Subcutaneous abdominal adipose tissue (tissue), 5 donors: ENCODE measurements around the gene MACROD2.

Source experiments
- H3K27ac ChIP-seq: one replicate; pipeline ENCODE4 v1.7.0; 2013; ENCODE audit warnings: low read depth, mild to moderate bottlenecking, inconsistent platforms, low read length, moderate library complexity
- H3K27me3 ChIP-seq, 5 donors: one replicate each; pipeline ENCODE4 v1.7.0; 2013; ENCODE audit warnings: low read length in 5 of 5, inconsistent platforms in 1 of 5; ENCODE audit not compliant: control insufficient read depth in 5 of 5, insufficient read depth in 4 of 5
- H3K36me3 ChIP-seq, 5 donors: one replicate each; pipeline ENCODE4 v1.7.0; 2013; ENCODE audit warnings: low read length in 5 of 5; ENCODE audit not compliant: control insufficient read depth in 5 of 5, insufficient read depth in 5 of 5
- H3K4me1 ChIP-seq, 5 donors: one replicate each; pipeline ENCODE4 v1.7.0; 2013; ENCODE audit warnings: low read length in 5 of 5, mild to moderate bottlenecking in 3 of 5, moderate library complexity in 1 of 5; ENCODE audit not compliant: control insufficient read depth in 5 of 5, insufficient read depth in 5 of 5
- H3K4me3 ChIP-seq, 5 donors: one replicate each; pipeline ENCODE4 v1.7.0; 2013; ENCODE audit warnings: low read length in 5 of 5, low read depth in 1 of 5
- H3K9ac ChIP-seq, 5 donors: one replicate each; pipeline ENCODE4 v1.7.0; 2013; ENCODE audit warnings: low read length in 5 of 5, mild to moderate bottlenecking in 4 of 5, moderate library complexity in 3 of 5
- H3K9me3 ChIP-seq, 5 donors: one replicate each; pipeline ENCODE4 v1.7.0; 2013; ENCODE audit warnings: low read length in 5 of 5; ENCODE audit not compliant: control insufficient read depth in 5 of 5
- donor health status: healthy.
- donor health status: healthy.
- donor health status: healthy.
- donor health status: healthy.
- donor health status: healthy.

The MACROD2 gene

GRCh38 chr20:14744723-14745122 lies 749.4 kb downstream of the MACROD2 start:
- no peak overlapping the region for H3K27ac ChIP-seq
- no peaks in the 10 kb centered on the region for H3K36me3 ChIP-seq
- no peak overlapping the region for H3K4me3 ChIP-seq
- H3K4me1 ChIP-seq = no peaks in the 10 kb centered on the region
- H3K9me3 ChIP-seq = no peaks in the 10 kb centered on the region
- H3K27me3 ChIP-seq = no peaks in the 10 kb centered on the region
- H3K9ac ChIP-seq = no peak overlapping the region

- no peaks in the 10 kb centered on the region for H3K27me3 ChIP-seq
- no peaks in the 10 kb centered on the region for H3K9me3 ChIP-seq
- no peak overlapping the region for H3K9ac ChIP-seq
- no peaks in the 10 kb centered on the region for H3K36me3 ChIP-seq
- no peak overlapping the region for H3K4me3 ChIP-seq
- no peaks in the 10 kb centered on the region for H3K4me1 ChIP-seq
- H3K27ac ChIP-seq = no peak overlapping the region
These were observed 750.5 kb downstream of the MACROD2 start for GRCh38 chr20:14745830-14746229.

- H3K4me1 ChIP-seq = no peaks in the 10 kb centered on the region
- no peaks in the 10 kb centered on the region for H3K27me3 ChIP-seq
- H3K9me3 ChIP-seq = no peaks in the 10 kb centered on the region
- H3K9ac ChIP-seq = no peak overlapping the region
- no peak overlapping the region for H3K4me3 ChIP-seq
- H3K36me3 ChIP-seq = no peaks in the 10 kb centered on the region
- no peak overlapping the region for H3K27ac ChIP-seq
These were observed 755.9 kb downstream of the MACROD2 start for GRCh38 chr20:14751191-14751590.

GRCh38 chr20:14757728-14758127 lies 762.4 kb downstream of the MACROD2 start:
- no peaks in the 10 kb centered on the region for H3K4me1 ChIP-seq
- H3K27me3 ChIP-seq = no peaks in the 10 kb centered on the region
- H3K4me3 ChIP-seq = no peak overlapping the region
- H3K27ac ChIP-seq = no peak overlapping the region
- no peaks in the 10 kb centered on the region for H3K9me3 ChIP-seq
- no peak overlapping the region for H3K9ac ChIP-seq
- no peaks in the 10 kb centered on the region for H3K36me3 ChIP-seq

- Histone ChIP-seq H3K9me3 (no peaks in the 10 kb centered on the region), H3K4me1 (no peaks in the 10 kb centered on the region), H3K36me3 (no peaks in the 10 kb centered on the region), H3K27ac (no peak overlapping the region), H3K4me3 (no peak overlapping the region), H3K9ac (no peak overlapping the region), H3K27me3 (no peaks in the 10 kb centered on the region)
These were observed 763.0 kb downstream of the MACROD2 start for GRCh38 chr20:14758356-14758755.

GRCh38 chr20:14759979-14760378 lies 764.7 kb downstream of the MACROD2 start:
- H3K9ac ChIP-seq = no peak overlapping the region
- no peaks in the 10 kb centered on the region for H3K9me3 ChIP-seq
- no peaks in the 10 kb centered on the region for H3K27me3 ChIP-seq
- no peaks in the 10 kb centered on the region for H3K4me1 ChIP-seq
- no peak overlapping the region for H3K4me3 ChIP-seq
- H3K27ac ChIP-seq = no peak overlapping the region
- no peaks in the 10 kb centered on the region for H3K36me3 ChIP-seq

GRCh38 chr20:14761903-14762302 lies 766.6 kb downstream of the MACROD2 start:
- no peaks in the 10 kb centered on the region for H3K9me3 ChIP-seq
- no peaks in the 10 kb centered on the region for H3K27me3 ChIP-seq
- H3K27ac ChIP-seq = no peak overlapping the region
- no peak overlapping the region for H3K9ac ChIP-seq
- H3K4me3 ChIP-seq = no peak overlapping the region
- H3K4me1 ChIP-seq = no peaks in the 10 kb centered on the region
- H3K36me3 ChIP-seq = no peaks in the 10 kb centered on the region

GRCh38 chr20:14764511-14765369 lies 769.4 kb downstream of the MACROD2 start:
- Histone ChIP-seq H3K36me3 (no peaks in the 10 kb centered on the region), H3K4me1 (no peaks in the 10 kb centered on the region)

GRCh38 chr20:14765370-14765701 lies 770.0 kb downstream of the MACROD2 start:
- Histone ChIP-seq H3K9ac (no peak overlapping the region), H3K9me3 (no peaks in the 10 kb centered on the region), H3K36me3 (no peaks in the 10 kb centered on the region), H3K27me3 (no peaks in the 10 kb centered on the region), H3K27ac (no peak overlapping the region), H3K4me3 (no peak overlapping the region), H3K4me1 (no peaks in the 10 kb centered on the region)

More at GRCh38 chr20:14764511-14765369, 769.4 kb downstream of the MACROD2 start:
- H3K27ac ChIP-seq = no peak overlapping the region
- H3K9ac ChIP-seq = no peak overlapping the region
- H3K4me3 ChIP-seq = no peak overlapping the region
- no peaks in the 10 kb centered on the region for H3K9me3 ChIP-seq
- H3K27me3 ChIP-seq = no peaks in the 10 kb centered on the region

- H3K27ac ChIP-seq = no peak overlapping the region
- no peak overlapping the region for H3K4me3 ChIP-seq
- no peaks in the 10 kb centered on the region for H3K36me3 ChIP-seq
- no peaks in the 10 kb centered on the region for H3K27me3 ChIP-seq
- no peak overlapping the region for H3K9ac ChIP-seq
- no peaks in the 10 kb centered on the region for H3K4me1 ChIP-seq
- H3K9me3 ChIP-seq = no peaks in the 10 kb centered on the region
These were observed 778.2 kb downstream of the MACROD2 start for GRCh38 chr20:14773486-14773885.
